NB4 (cell line): ENCODE measurements around the gene GLS.

Experiments used
- DNase-seq: peaks from one replicate; pipeline ENCODE4 v3.0.0; 2010; ENCODE audit warnings: low read depth
- H3K4me3 ChIP-seq: one replicate; pipeline ENCODE4 v1.5.1; 2011; ENCODE audit warnings: mild to moderate bottlenecking, low read depth, low read length, moderate library complexity
- MYC ChIP-seq: IDR thresholded peaks from 2 replicates; pipeline ENCODE4 v1.6.1; 2011; ENCODE audit warnings: low read depth, low read length
- POLR2A ChIP-seq: IDR thresholded peaks from 2 replicates; pipeline ENCODE4 v1.6.1; 2011; ENCODE audit warnings: mild to moderate bottlenecking; ENCODE audit not compliant: insufficient read length; ENCODE audit errors: extremely low read depth
- TF ChIP-seq, protein P1 (sequence below): IDR thresholded peaks from one replicate; pipeline ENCODE4 v1.5.1; 2012; ENCODE audit warnings: low read depth, low read length
- TF ChIP-seq, protein P2 (sequence below): IDR thresholded peaks from 2 replicates; pipeline ENCODE4 v1.6.1; 2011; ENCODE audit warnings: low read depth, low read length

GLS gene

DNA sequence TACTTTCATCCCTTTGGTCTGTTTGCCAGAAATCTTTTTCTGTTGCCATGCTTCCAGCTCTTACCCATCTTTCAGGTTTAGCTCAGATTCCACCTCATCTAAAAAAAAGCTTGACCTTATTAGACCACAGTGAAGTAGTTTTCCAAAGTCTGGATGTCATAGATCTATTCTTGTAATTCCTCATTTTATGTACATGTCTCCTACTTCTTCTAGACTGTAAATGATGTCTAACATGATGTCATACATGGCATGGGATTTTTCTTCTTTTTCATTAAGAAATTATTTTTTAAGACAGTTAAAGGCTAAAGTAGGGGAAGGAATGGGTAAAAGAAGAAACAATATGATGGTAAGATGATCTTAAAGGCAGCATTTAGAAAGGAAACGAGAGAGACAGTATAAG, 11.3 kb downstream of the GLS start:
- TF ChIP-seq, protein P1, sequence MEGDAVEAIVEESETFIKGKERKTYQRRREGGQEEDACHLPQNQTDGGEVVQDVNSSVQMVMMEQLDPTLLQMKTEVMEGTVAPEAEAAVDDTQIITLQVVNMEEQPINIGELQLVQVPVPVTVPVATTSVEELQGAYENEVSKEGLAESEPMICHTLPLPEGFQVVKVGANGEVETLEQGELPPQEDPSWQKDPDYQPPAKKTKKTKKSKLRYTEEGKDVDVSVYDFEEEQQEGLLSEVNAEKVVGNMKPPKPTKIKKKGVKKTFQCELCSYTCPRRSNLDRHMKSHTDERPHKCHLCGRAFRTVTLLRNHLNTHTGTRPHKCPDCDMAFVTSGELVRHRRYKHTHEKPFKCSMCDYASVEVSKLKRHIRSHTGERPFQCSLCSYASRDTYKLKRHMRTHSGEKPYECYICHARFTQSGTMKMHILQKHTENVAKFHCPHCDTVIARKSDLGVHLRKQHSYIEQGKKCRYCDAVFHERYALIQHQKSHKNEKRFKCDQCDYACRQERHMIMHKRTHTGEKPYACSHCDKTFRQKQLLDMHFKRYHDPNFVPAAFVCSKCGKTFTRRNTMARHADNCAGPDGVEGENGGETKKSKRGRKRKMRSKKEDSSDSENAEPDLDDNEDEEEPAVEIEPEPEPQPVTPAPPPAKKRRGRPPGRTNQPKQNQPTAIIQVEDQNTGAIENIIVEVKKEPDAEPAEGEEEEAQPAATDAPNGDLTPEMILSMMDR = no peak
- TF ChIP-seq, protein P2, sequence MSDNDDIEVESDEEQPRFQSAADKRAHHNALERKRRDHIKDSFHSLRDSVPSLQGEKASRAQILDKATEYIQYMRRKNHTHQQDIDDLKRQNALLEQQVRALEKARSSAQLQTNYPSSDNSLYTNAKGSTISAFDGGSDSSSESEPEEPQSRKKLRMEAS = no peak
- TF ChIP-seq POLR2A = no peak
- no peak for TF ChIP-seq MYC
- H3K4me3 ChIP-seq = no peak overlapping the region
- DNase-seq = no peak

DNA sequence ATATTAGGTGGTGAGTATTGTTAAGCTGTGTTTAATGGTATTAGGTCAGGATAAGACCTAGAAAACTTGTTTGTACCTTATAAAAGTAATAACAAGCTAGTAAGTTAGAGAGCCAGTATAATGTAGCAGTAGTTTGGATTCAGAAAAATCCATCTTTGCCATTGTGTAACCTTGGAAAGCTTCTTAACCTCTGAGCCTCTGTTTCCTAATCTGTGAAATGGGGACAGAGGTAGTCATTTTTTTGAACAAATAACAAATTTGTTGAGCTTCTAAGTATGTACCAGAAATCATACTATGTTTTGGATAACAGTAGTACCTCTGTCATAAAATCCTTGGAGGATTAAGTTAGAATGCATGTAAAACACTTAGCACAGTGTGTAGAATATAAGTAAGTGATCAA, 12.5 kb downstream of the GLS start:
- DNase-seq = no peak
- no peak for TF ChIP-seq MYC
- no peak overlapping the region for H3K4me3 ChIP-seq

DNA sequence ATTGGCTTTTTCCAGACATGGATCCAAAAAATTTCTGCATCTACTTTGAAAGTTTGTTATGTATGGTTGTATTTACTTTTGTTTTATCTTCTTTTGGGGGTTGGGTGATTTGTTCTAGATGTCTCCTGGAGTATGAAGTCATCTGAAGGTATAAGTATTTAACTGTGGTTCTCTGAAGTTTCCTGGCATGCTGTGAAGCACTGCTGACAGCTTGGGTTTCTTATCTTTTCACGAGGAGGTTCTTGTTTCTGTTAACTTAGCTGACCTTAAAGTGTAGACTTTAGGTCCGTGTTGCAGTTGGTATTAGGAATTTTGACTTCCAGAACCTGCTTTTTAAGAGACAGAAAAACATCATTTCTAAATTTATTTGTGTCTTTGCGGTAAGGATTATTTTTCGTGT, 15.9 kb downstream of the GLS start:
- DNase-seq = no peak
- no peak overlapping the region for H3K4me3 ChIP-seq
- TF ChIP-seq POLR2A (no peak), MYC (no peak)
- TF ChIP-seq, protein P1 = no peak
- TF ChIP-seq, protein P2 = no peak

DNA sequence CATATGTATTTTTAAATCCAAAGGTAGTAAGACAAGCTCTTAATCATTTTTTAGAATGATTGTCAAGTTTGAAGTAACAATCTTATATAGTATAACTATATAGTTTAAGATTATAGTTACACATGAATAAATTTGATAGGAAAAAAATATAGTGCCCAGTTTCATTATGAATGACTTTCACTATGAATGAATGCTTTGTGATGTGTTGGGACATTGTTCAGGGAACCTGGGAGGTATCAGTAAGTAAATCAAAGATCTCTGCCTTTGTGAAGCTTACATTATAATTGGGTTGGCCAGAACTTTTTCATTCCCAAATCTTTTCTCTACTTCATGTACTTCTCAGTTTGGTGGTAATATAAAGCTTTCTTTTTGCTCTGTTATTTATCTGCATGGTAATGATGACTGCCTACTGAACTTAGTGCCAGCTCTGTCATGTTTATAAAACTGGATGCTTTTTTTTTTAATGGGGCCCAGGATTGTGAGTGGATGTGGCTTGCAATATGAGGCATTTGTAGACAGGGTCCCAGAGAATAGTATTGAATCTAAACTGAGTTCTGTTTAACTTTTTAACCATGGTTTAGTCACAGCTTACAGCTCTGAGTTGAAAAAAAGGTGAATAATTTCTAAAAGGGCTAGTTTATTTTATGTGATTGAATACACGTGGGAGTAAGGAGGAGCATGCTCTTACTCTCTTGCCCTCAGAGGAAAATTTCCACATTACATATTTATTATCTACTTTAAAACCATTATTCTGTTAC, 23.3 kb downstream of the GLS start:
- TF ChIP-seq, protein P2 = no peak
- TF ChIP-seq MYC (no peak), POLR2A (no peak)
- TF ChIP-seq, protein P1 = no peak
- no peak for DNase-seq
- H3K4me3 ChIP-seq = no peak overlapping the region

DNA sequence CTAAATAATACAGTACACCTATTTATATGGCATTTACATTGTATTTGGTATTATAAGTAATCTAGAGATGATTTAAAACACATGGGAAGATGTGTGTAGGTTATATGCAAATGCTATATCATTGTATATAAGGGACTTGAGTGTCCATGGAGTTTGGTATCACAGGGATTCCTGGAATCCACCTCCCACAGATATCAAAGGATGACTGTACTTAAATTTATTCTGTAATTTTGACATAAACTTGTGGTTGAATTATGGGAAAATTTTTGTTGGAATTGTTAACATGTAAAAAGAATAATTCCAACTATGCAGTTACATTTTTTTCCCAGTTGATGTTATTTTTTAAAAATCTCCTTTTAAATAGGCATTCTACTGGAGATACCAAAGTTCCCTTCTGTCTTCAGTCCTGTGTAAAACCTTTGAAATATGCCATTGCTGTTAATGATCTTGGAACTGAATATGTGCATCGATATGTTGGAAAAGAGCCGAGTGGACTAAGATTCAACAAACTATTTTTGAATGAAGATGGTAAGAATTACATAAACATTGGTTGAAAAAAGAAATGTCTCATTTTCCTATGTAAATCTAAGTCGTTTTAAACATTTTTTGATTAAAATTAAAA, 24.1 kb downstream of the GLS start:
- no peak for TF ChIP-seq MYC
- no peak for TF ChIP-seq POLR2A
- no peak for DNase-seq
- no peak overlapping the region for H3K4me3 ChIP-seq

DNA sequence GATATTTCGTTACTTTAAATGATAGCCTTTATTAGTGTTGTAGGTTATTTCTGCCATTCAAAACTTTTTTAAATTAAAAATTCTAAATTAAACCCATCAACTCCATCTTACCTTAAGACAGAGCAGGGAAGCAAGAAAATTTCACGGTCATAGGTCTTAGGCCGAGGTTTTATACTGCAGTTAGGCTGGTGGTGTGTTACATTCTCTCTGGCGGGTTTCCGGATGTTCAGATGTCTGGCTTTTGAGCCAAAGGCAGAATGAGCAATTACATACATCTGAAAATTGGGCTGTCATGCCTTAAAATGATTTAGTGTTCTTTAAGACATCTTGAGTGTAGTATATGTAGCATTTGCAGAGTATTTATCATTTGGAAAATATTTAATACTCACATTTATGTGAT, 27.9 kb downstream of the GLS start:
- TF ChIP-seq POLR2A = no peak
- TF ChIP-seq, protein P1 = no peak
- TF ChIP-seq MYC = no peak
- TF ChIP-seq, protein P2 = no peak
- DNase-seq = no peak
- no peak overlapping the region for H3K4me3 ChIP-seq

DNA sequence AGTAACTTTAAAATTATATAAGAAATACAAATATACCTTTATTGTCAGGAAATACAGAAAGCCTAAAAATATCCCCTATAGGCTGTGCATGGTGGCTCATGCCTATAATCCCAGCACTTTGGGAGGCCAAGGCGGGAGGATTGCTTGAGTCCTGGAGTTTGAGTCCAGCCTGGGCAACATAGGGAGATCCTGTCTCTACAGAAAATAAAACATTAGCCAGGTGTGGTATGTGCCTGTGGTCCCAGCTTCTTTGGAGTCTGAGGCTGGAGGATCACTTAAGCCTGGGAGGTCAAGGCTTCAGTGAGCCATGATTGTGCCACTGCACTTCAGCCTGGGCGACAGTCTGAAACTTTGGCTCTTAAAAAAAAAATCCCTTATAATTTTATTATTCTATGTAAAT, 29.1 kb downstream of the GLS start:
- no peak for DNase-seq
- TF ChIP-seq, protein P2 = no peak
- TF ChIP-seq POLR2A (no peak), MYC (no peak)
- TF ChIP-seq, protein P1 = no peak
- no peak overlapping the region for H3K4me3 ChIP-seq
